ENCODE measurements around the gene CACNB4.
"Not testable (repeated sequence)": the region's sequence is repeated elsewhere in the genome, so short reads cannot be mapped to it uniquely, and the experiment has no call there.

CACNB4 gene

GRCh38 chr2:152015552-152015951, 83.3 kb downstream of the CACNB4 start:
- H3K27ac ChIP-seq (ENCODE audit: low read depth, low read length) = no peak overlapping the region
- H3K4me3 ChIP-seq (ENCODE audit: low read depth, low read length) = no peak overlapping the region
- H3K36me3 ChIP-seq (ENCODE audit: control insufficient read depth, insufficient read depth, low read length) = no peaks in the 10 kb centered on the region
- no peaks in the 10 kb centered on the region for H3K9me3 ChIP-seq (ENCODE audit: control insufficient read depth, insufficient read depth, low read depth, low read length)
- no peak overlapping the region for H3K9ac ChIP-seq (ENCODE audit: low read length)
- no peaks in the 10 kb centered on the region for H3K27me3 ChIP-seq (ENCODE audit: control insufficient read depth, insufficient read depth, low read length)
- H3K4me1 ChIP-seq (ENCODE audit: control insufficient read depth, insufficient read depth, low read length) = no peaks in the 10 kb centered on the region

GRCh38 chr2:152012697-152013096, 86.1 kb downstream of the CACNB4 start:
- Histone ChIP-seq H3K36me3 (ENCODE audit: control insufficient read depth, insufficient read depth, low read length) (no peaks in the 10 kb centered on the region), H3K4me3 (ENCODE audit: low read depth, low read length) (no peak overlapping the region), H3K27ac (ENCODE audit: low read depth, low read length) (no peak overlapping the region)

GRCh38 chr2:152011724-152012123, 87.1 kb downstream of the CACNB4 start:
- no peaks in the 10 kb centered on the region for H3K36me3 ChIP-seq (ENCODE audit: control insufficient read depth, insufficient read depth, low read length)
- no peaks in the 10 kb centered on the region for H3K4me1 ChIP-seq (ENCODE audit: control insufficient read depth, insufficient read depth, low read length)
- H3K27me3 ChIP-seq (ENCODE audit: control insufficient read depth, insufficient read depth, low read length) = no peaks in the 10 kb centered on the region

More at GRCh38 chr2:152012697-152013096, 86.1 kb downstream of the CACNB4 start:
- Histone ChIP-seq H3K9me3 (ENCODE audit: control insufficient read depth, insufficient read depth, low read depth, low read length) (no peaks in the 10 kb centered on the region), H3K9ac (ENCODE audit: low read length) (no peak overlapping the region), H3K4me1 (ENCODE audit: control insufficient read depth, insufficient read depth, low read length) (no peaks in the 10 kb centered on the region), H3K27me3 (ENCODE audit: control insufficient read depth, insufficient read depth, low read length) (no peaks in the 10 kb centered on the region)

GRCh38 chr2:152005607-152006006, 93.2 kb downstream of the CACNB4 start:
- H3K27me3 ChIP-seq (ENCODE audit: control insufficient read depth, insufficient read depth, low read length) = no peaks in the 10 kb centered on the region
- no peak overlapping the region for H3K4me3 ChIP-seq (ENCODE audit: low read depth, low read length)
- no peak overlapping the region for H3K27ac ChIP-seq (ENCODE audit: low read depth, low read length)
- no peaks in the 10 kb centered on the region for H3K9me3 ChIP-seq (ENCODE audit: control insufficient read depth, insufficient read depth, low read depth, low read length)
- H3K36me3 ChIP-seq (ENCODE audit: control insufficient read depth, insufficient read depth, low read length) = no peaks in the 10 kb centered on the region
- H3K4me1 ChIP-seq (ENCODE audit: control insufficient read depth, insufficient read depth, low read length) = peaks cover 14% of the 10 kb centered on the region
- H3K9ac ChIP-seq (ENCODE audit: low read length) = no peak overlapping the region

More at GRCh38 chr2:152011724-152012123, 87.1 kb downstream of the CACNB4 start:
- Histone ChIP-seq H3K9ac (ENCODE audit: low read length) (no peak overlapping the region), H3K9me3 (ENCODE audit: control insufficient read depth, insufficient read depth, low read depth, low read length) (no peaks in the 10 kb centered on the region), H3K27ac (ENCODE audit: low read depth, low read length) (no peak overlapping the region), H3K4me3 (ENCODE audit: low read depth, low read length) (no peak overlapping the region)

- H3K9ac ChIP-seq (ENCODE audit: low read length) = not testable (repeated sequence)
These were observed 95.6 kb downstream of the CACNB4 start for GRCh38 chr2:152003283-152003682.

GRCh38 chr2:151999053-151999452, 99.8 kb downstream of the CACNB4 start:
- peaks cover 10% of the 10 kb centered on the region for H3K4me1 ChIP-seq (ENCODE audit: control insufficient read depth, insufficient read depth, low read length)
- H3K27ac ChIP-seq (ENCODE audit: low read depth, low read length) = no peak overlapping the region
- H3K4me3 ChIP-seq (ENCODE audit: low read depth, low read length) = no peak overlapping the region
- H3K9me3 ChIP-seq (ENCODE audit: control insufficient read depth, insufficient read depth, low read depth, low read length) = no peaks in the 10 kb centered on the region
- no peaks in the 10 kb centered on the region for H3K36me3 ChIP-seq (ENCODE audit: control insufficient read depth, insufficient read depth, low read length)
- H3K27me3 ChIP-seq (ENCODE audit: control insufficient read depth, insufficient read depth, low read length) = no peaks in the 10 kb centered on the region
- H3K9ac ChIP-seq (ENCODE audit: low read length) = no peak overlapping the region

More at GRCh38 chr2:152003283-152003682, 95.6 kb downstream of the CACNB4 start:
- H3K36me3 ChIP-seq (ENCODE audit: control insufficient read depth, insufficient read depth, low read length); H3K27ac ChIP-seq (ENCODE audit: low read depth, low read length); H3K27me3 ChIP-seq (ENCODE audit: control insufficient read depth, insufficient read depth, low read length); H3K4me3 ChIP-seq (ENCODE audit: low read depth, low read length); H3K9me3 ChIP-seq (ENCODE audit: control insufficient read depth, insufficient read depth, low read depth, low read length): not testable (repeated sequence)
- peaks cover 15% of the 10 kb centered on the region for H3K4me1 ChIP-seq (ENCODE audit: control insufficient read depth, insufficient read depth, low read length)

- H3K4me3 ChIP-seq (ENCODE audit: low read depth, low read length) = no peak overlapping the region
- no peaks in the 10 kb centered on the region for H3K27me3 ChIP-seq (ENCODE audit: control insufficient read depth, insufficient read depth, low read length)
- no peak overlapping the region for H3K9ac ChIP-seq (ENCODE audit: low read length)
- H3K36me3 ChIP-seq (ENCODE audit: control insufficient read depth, insufficient read depth, low read length) = no peaks in the 10 kb centered on the region
- no peaks in the 10 kb centered on the region for H3K9me3 ChIP-seq (ENCODE audit: control insufficient read depth, insufficient read depth, low read depth, low read length)
- no peak overlapping the region for H3K27ac ChIP-seq (ENCODE audit: low read depth, low read length)
- H3K4me1 ChIP-seq (ENCODE audit: control insufficient read depth, insufficient read depth, low read length) = peaks cover 6% of the 10 kb centered on the region; the same call in 1 of the 2 replicates
These were observed 102.4 kb downstream of the CACNB4 start for GRCh38 chr2:151996243-151997003.

GRCh38 chr2:151995161-151995557, 103.7 kb downstream of the CACNB4 start:
- no peaks in the 10 kb centered on the region for H3K27me3 ChIP-seq (ENCODE audit: control insufficient read depth, insufficient read depth, low read length)
- H3K9ac ChIP-seq (ENCODE audit: low read length) = no peak overlapping the region
- H3K27ac ChIP-seq (ENCODE audit: low read depth, low read length) = no peak overlapping the region
- H3K4me3 ChIP-seq (ENCODE audit: low read depth, low read length) = no peak overlapping the region
- H3K9me3 ChIP-seq (ENCODE audit: control insufficient read depth, insufficient read depth, low read depth, low read length) = no peaks in the 10 kb centered on the region
- H3K4me1 ChIP-seq (ENCODE audit: control insufficient read depth, insufficient read depth, low read length) = no peaks in the 10 kb centered on the region
- no peaks in the 10 kb centered on the region for H3K36me3 ChIP-seq (ENCODE audit: control insufficient read depth, insufficient read depth, low read length)

- H3K27me3 ChIP-seq (ENCODE audit: control insufficient read depth, insufficient read depth, low read length); H3K4me1 ChIP-seq (ENCODE audit: control insufficient read depth, insufficient read depth, low read length); H3K27ac ChIP-seq (ENCODE audit: low read depth, low read length); H3K4me3 ChIP-seq (ENCODE audit: low read depth, low read length); H3K36me3 ChIP-seq (ENCODE audit: control insufficient read depth, insufficient read depth, low read length); H3K9ac ChIP-seq (ENCODE audit: low read length); H3K9me3 ChIP-seq (ENCODE audit: control insufficient read depth, insufficient read depth, low read depth, low read length): not testable (repeated sequence)
These were observed 104.7 kb downstream of the CACNB4 start for GRCh38 chr2:151994178-151994577.

- no peak overlapping the region for H3K4me3 ChIP-seq (ENCODE audit: low read depth, low read length)
- no peak overlapping the region for H3K27ac ChIP-seq (ENCODE audit: low read depth, low read length)
- no peak overlapping the region for H3K9ac ChIP-seq (ENCODE audit: low read length)
- H3K36me3 ChIP-seq (ENCODE audit: control insufficient read depth, insufficient read depth, low read length) = no peaks in the 10 kb centered on the region
- no peaks in the 10 kb centered on the region for H3K27me3 ChIP-seq (ENCODE audit: control insufficient read depth, insufficient read depth, low read length)
- no peaks in the 10 kb centered on the region for H3K4me1 ChIP-seq (ENCODE audit: control insufficient read depth, insufficient read depth, low read length)
- no peaks in the 10 kb centered on the region for H3K9me3 ChIP-seq (ENCODE audit: control insufficient read depth, insufficient read depth, low read depth, low read length)
These were observed 107.8 kb downstream of the CACNB4 start for GRCh38 chr2:151991010-151991409.

GRCh38 chr2:151989378-151989777, 109.5 kb downstream of the CACNB4 start:
- H3K9ac ChIP-seq (ENCODE audit: low read length) = no peak overlapping the region
- H3K4me1 ChIP-seq (ENCODE audit: control insufficient read depth, insufficient read depth, low read length) = no peaks in the 10 kb centered on the region
- no peaks in the 10 kb centered on the region for H3K9me3 ChIP-seq (ENCODE audit: control insufficient read depth, insufficient read depth, low read depth, low read length)
- H3K27me3 ChIP-seq (ENCODE audit: control insufficient read depth, insufficient read depth, low read length) = no peaks in the 10 kb centered on the region
- H3K4me3 ChIP-seq (ENCODE audit: low read depth, low read length) = no peak overlapping the region
- H3K36me3 ChIP-seq (ENCODE audit: control insufficient read depth, insufficient read depth, low read length) = no peaks in the 10 kb centered on the region
- H3K27ac ChIP-seq (ENCODE audit: low read depth, low read length) = no peak overlapping the region
